HG03175 (cell line): Measurements from ENCODE around the gene MAT2A.
"Not testable (repeated sequence)": the region's sequence is repeated elsewhere in the genome, so short reads cannot be mapped to it uniquely, and the experiment has no call there.

Source experiments
- ATAC-seq: cut with Tn5 transposase; IDR thresholded peaks from one replicate; pipeline ENCODE4 v1.9.1; 2021; ENCODE audit warnings: mild to moderate bottlenecking, moderate library complexity; ENCODE audit not compliant: unreplicated experiment

The MAT2A gene

DNA sequence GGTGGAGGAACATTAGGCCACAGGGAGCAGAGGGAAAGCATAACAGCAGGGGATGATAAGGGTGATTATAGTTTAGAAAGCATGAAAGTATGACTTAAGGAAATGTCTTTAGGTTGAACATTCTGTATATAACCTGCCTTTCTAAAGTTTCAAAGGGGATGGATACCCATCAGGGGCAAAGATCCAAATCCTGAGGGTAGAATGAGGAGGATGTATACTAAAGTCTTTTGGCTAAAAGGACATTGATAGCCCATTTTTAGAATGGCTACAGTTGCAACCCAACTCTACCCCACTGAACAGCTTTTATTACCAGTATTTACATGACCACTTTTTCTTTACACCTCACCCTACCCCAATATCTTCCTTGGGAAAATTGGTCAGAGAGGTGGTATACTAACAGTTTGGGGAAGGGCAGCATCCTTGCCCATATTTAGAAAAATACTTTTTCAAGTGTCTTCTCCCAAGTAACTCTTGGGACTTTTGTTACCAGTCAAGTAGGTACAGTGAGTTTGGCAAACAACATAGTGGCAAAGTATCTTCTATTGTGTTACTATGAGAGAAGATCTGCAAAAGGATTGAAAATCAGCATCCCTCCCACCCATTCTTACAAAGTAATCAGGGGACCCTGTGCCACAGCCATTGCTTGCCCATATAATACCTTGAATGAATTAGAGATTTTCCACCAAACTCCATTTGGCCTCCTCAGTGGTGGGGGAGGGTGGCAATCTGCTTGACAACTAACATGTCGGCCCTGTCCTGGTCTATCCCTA lies 8.3 kb downstream of the MAT2A start:
- no peak for ATAC-seq

DNA sequence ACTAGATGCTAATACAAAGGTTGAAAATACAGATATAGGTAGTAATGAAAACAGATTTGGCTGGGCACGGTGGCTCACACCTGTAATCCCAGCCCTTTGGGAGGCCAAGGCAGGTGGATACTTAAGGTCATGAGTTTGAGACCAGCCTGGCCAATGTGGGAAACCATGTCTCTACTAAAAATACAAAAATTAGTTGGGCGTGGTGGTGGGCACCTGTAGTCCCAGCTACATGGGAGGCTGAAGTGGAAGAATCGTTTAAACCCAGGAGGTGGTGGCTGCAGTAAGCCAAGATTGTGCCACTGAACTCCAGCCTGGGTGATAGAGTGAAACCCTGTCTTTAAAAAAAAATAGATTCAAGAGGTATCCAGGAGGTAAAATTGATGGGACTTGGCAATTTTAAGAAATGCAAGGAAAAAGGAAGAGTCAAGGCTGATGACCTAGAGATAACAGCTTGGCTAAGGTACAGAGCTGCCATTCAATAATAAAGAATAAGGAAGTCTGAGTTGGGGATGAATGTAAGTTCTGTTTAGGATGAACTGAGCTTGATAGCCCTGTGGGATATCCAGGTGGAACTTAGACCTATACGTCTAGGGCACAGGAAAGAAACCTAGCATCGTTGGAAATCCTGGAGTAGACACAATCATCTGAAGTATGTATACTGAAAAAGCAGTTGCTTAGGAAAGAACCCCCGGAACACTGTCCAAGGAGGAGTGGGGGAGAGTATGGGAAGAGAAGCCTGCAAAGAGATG lies 9.1 kb downstream of the MAT2A start:
- no peak for ATAC-seq

DNA sequence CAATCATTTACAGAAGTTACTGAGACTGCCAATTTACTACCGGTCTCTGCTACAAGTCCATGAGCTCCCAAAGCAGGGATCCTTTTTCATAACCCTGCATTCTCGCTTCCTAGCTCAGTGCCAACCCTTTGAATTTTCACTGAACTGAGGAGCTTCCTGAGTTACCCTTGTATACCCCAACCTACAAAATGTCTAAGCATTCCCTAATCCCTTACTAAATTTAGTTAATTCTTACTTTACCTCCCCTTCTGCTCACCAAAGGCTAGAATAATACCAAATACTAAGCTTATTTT lies 9.6 kb downstream of the MAT2A start:
- no peak for ATAC-seq

DNA sequence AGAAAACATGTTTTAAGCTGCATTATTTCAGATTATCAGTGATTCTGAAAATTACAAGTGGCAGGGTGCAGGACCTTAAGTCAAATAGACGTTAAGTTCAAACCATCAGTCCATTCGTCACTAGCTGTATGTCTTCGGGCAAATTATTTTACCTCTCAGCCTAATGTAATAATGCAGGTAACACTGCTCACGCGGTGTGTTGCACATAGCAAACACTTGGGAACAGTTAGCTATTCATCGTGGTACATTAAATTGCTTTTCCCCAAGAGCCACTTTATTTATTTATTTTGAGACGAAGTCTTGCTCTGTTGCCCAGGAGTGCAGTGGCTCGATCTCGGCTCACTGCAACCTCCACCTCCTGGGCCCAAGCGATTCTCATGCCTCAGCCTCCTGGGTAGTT lies 10.1 kb downstream of the MAT2A start:
- ATAC-seq = no peak

DNA sequence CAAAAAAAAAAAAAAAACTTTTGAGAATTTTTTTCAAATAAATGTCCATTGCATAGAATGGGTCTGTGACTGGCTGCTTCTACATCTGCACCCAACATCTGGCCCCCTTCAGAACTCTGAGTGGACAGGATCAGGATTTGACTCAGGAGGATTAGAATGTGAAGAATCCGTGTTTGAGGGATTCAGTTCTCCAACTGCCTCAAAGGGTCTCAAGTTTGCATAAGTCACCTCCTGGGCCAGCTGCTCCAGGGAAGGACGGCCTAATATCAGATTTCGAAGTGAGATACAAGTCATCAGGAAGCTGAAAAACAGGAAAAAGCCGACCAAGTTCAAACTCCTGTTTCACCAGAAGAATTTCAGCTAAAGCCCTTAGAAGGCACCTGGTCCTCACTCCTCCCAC lies 10.9 kb downstream of the MAT2A start:
- no peak for ATAC-seq

DNA sequence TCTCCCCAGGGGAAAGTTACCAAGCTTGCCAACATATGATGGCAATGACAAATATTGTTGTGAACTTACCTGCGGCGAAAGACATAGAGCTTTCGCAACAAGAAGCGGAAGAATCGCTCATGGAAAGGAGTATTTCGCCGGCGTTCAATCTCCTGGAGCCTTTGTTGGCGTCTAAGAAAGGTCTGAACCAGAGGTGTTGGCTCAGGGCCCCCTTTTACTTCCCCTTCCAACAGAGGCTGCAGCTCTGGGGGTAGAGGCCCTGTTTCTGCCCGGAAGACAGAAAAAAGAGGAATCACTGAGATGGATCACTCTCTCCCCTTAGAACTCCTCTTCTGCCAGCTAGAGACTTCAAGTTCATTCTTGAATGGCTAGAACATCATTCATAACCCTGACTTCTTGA lies 11.5 kb downstream of the MAT2A start:
- ATAC-seq = no peak

DNA sequence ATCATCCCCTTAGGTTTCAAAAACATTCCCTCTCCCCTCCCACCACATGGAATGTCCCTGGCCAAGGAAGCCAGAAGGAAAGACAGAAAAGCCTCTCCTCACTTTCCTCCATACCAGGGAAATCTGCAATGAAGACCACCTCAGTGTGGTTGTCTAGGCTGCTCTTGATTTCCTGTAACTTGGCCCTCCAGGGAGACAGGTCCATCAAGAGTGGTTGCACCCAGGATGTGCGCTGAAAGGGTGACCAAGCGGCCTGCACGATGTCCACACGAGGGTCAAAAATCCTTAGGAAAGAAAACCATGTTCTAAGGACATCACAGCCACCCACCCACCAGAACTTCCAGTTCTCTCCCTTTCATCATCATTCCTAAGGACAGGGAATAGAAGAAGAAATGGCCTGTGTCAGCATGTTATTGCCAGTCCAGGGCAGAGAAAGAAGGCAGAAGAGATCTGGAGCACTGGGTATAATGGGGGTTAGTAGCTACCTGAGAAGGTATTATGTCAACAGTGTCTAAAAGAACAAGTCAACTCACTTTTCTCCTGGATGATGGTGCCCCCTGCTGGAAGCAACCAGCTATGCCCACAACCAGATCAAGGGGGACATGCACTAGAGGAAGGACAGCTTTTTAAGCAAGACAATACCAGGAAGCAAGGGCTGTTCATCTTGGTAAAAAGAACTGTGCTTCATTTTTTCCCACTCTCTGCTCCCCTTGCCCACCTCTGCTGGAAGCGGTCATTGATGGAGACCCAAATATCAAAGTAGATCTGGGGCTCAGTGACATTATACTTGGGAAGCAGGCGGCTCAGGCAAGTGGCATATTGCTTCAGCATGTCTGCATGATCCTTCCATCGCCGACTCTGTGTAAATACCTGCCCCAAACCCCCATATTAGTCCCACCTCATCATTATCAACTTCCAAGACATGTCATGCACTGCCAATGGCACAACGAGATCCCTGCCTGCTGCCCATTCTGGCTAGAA lies 13.0 kb downstream of the MAT2A start:
- ATAC-seq = peak; percentile 82

DNA sequence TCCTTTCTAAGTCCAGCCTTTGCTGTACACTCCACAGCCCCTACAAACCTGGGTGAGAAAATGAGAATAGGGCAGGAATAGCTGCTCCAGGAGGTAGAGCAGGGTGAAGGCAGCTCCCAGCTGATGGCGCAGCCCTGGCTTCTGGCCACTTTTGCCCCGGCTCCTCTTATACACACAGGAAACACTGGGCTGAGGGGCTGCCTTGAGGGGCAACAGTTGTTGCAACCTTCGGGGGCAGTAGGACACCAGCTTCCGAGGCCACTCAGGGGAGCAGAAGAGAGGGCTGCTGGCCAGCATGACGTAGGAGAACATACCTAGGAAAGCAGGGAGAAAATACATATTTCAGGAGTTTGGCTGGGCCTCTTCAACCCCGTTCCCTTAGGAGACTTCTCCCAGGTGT lies 14.2 kb downstream of the MAT2A start:
- no peak for ATAC-seq

DNA sequence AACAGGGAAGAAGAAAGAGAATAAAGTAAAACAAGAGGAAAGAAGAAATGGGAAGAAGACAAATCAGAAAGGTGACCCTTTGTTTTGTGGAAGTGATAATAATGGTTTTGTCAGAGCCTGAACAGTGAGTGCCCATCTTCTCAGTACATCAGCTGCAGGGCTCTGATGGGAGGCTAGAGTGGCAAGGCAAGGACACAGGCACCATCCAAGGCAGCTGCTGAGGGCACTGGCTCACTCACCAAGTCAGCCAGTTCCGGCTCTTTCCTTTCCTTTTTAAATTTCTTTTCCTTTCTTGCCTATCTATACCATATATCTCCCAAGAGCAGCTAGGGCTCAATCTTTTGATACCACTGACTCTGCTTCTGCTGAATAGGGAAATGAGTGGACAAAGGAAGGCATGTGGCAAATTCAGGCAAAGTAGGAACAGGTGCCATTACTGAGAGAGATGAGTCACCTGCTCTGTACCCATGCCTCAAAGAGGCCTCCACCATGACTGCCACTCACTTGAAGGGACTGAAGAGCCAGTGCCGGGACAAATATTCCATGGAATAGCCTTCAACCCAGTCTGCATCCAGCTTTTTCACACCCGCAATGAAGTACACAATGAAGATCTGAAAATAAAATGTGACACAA lies 16.1 kb downstream of the MAT2A start:
- ATAC-seq = no peak

DNA sequence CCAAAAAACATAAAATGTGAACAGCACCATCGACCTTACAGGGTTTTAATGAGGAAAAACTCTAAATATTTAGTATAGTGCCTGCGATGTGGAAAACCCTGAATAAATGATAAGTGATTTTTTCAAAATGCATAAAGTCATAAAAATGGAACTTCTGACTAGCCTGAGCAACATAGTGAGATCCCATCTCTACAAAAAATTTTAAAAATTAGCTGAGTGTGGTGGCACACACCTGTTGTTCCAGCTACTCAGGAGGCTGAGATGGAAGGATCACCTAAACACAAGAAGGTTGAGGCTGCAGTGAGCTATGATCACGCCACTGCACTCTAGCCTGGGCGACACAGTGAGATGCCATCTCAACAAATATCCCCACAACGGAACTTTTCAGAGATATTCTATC lies 18.2 kb downstream of the MAT2A start:
- ATAC-seq = no peak

DNA sequence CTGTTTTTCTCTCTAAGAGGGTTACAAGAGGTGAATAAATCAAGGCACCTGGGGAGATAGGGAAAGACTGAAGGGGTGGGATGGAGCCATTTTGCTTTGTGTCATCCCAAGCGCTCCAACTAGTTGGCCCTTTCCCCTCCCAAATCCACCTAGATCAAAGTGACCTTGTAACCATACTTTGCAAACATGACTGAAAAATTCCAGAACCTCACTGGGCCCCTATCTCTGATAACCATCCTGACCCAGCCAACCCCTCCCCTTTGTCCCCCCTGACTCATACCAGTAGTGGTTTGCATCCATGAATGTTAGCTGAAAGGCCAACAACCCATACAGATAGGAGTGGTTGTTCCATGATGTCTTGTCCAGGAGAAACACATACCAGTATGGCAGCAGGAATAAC lies 19.2 kb downstream of the MAT2A start:
- ATAC-seq = no peak

DNA sequence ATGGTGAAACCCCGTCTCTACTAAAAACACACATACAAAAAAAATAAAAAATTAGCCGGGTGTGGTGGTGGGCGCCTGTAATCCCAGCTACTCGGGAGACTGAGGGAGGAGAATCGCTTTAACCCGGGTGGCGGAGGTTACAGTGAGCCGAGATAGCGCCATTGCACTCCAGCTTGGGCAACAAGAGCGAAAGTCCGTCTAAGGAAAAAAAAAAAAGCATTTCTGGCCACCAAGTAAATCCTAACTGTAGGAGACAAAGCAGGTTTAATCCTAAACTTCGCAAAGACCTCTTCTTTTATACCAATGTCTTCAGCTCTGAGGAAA lies 21.4 kb downstream of the MAT2A start:
- not testable (repeated sequence) for ATAC-seq

DNA sequence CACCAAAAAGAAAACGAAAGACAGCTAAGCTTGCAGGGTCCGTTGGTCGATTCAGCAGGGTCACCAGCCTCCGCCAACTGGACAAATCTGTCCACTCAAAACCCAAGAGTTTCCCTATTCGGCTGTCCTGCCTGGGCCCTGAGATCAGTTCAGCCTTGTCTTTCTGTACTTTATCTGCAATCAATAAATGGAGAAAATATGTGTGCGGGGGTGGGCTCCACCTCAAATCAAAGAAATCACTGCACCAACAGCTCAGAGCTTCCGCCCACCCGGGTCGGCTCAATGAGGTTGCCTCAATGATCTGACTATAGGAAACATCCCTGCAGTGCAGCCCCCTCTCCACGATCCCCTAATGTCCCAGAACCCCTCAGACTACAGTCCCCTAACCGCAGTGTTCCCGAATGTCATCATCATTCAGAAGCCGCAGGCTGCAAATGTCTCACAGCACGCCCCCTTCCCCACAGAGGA lies 21.9 kb downstream of the MAT2A start:
- ATAC-seq = peak; percentile 11

DNA sequence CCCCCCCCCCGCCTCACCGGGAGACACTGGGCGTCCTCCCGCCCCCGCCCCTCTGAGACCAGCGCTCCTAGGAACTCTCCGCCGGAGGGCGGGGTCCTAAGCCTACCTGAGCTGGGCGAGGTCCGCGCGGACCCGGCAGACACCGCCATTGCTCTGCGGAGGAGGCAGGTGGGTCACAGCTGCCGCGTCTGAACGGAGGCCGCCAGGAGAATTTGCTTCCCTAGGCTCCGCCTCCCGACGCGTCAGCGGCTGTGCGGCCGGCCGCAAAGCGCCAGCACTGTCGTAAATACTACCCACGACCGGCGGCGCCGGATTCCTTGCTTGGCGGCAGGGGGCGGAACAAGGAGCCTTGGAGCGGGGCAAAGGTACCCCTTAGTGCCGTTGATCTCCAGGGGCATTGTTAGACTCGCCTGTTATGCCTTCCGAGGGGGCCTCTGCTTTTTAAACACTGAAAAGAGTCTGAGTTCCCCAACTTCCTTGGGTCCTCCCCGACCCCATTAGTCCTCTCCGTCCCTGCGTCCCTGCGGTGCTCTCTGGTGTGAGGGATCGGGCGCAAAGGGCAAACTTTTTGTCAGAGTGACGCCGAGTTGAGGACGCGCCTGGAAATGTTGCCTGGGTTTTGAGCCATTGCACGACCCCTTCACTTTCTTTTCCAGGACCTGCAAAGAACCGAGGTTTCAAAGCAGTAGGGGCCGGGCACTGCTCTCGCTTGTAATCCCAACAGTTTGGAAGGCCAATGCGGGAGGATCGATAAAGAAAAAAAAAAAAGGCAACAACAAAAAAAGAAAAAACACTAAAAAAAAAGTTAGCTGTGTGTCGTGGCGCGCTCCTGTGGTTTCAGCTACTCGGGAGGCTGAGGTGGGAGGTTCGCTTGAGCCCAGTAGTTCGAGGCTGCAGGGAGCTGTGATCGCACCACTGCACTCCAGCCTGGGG lies 22.6 kb downstream of the MAT2A start, which contains the start of gene GGCX:
GGCX (minus strand) TSS at position 214 of the 933 bp plus-strand sequence; CDS start at position 149, 65 bp downstream.
- peak; percentile 96 for ATAC-seq

DNA sequence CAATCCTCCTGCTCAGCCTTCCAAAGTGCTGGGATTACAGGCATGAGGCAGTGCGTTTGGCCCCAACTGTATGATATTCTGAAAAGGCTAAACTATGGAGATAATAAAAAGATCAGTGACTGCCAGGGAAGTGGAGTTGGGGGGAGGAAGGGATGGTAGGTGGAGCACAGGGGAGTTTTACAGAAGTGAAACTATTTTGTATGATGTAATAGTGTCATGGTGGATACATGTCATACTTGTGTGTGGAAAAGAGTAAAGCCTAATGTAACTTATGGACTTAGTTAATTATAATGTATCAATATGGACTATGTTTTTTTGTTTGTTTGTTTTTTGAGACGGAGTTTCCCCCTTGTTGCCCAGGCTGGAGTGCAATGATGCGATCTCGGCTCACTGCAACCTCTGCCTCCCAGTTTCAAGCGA lies 25.2 kb downstream of the MAT2A start:
- no peak for ATAC-seq

DNA sequence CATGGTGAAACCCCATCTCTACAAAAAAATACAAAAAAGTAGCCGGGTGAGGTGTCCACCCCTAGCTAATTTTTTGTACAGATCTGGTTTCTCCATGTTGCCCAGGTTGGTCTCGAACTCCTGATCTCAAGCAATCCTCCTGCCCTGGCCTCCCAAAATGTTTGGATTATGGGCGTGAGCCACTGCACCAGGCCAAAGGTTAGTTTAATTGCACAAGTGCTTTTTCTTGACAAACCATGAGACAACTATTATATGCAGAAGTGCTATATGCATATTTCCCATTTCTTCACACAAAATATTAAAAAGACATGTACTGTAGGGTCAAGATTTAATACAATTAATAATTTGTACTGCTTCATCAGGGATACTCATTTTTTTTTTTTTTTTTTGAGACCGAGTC lies 27.3 kb downstream of the MAT2A start:
- no peak for ATAC-seq

DNA sequence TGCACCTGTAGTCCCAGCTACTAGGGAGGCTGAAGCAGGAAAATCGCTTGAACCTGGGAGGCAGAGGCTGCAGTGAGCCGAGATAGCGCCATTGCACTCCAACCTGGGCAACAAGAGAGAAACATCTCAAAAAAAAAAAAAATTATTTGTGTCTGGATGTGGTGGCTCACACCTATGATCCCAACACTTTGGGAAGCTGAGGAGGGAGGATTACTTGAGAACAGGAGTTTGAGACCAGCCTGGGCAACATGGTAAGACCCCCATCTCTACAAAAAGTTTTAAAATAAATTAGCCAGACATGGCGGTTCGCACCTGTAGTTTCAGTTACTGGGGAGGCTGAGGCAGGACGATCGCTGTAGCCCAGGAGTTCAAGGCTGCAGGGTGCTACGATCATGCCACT lies 36.8 kb downstream of the MAT2A start:
- no peak for ATAC-seq

DNA sequence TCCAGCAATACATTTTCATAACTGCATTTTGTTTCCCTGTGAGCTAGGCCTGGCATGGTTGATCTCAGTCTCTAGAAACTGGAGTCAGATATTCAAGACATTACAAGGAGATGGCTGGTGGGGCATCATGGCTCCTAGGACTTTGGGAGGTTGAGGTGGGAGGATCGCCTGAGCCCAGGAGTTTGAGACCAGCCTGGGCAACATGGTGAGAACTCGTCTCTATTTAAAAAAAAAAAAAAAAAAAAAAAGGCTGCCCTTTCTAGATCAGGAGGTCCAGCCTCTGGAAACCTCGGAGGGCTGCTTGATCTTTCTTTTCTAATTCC lies 38.1 kb downstream of the MAT2A start:
- ATAC-seq = no peak

DNA sequence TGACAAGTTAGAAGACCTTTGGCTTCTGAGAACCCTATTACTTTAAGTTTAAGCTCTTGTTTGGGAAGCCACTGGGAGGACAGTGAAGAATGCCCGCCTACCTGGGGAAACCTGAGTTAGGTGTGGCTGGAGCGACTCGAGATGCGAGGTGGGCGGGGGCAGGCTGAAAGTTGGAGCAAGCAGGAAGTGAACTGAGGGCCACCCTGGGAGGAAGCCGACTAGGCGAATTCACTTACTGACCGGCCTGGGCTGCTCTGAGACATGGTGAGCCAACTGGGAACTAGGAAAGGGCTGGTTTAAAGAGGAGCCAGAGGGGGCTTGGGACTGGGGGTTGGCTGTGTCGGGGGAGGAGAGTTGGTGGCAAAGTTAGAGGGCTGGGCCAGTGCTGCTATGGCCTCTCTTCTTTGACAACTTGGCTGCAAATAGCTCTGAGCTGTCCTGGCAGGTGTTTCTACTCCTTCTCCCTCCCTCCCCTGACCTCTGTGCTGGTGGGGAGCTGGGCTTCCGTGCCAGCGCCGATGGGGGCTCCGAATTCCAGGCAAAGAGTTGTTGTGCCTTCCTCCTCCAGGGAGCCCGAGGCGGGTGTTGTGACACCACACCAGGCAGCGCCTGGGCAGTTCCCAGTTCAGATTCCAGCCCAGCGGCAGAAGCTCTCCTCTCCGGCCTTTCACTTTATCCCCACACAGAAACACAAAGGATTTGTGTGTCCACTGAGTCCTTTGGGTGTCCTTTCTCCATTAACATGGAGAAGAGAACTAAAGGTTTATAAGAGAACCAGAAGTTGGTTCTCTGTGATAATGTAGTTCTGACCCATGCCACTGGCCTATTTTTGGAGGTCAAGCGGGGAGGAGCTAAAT lies 38.6 kb downstream of the MAT2A start, which contains the start of gene VAMP8:
VAMP8 (plus strand) TSS at position 201 of the 857 bp plus-strand sequence; CDS start at position 262, 61 bp downstream.
- ATAC-seq = peak; percentile 58
